ENCODE results near the gene CADPS. TPM values are rescaled to one million over a fixed set of nuclear protein-coding genes. Genes with fewer than 3 reads are reported as not detected.

CADPS gene
- total RNA-seq, 2 experiments from 2014 or later, result 61.3 to 68.6 TPM

GRCh38 chr3:62600033-62600432 is 275.2 kb downstream of the CADPS start:
- H3K4me2 ChIP-seq (ENCODE audit: low read length), result no peak overlapping the region
- H3K9me3 ChIP-seq (ENCODE audit: low read length), result no peaks in the 10 kb centered on the region
- no peak for DNase-seq (ENCODE audit: low spot score)
- H3K4me1 ChIP-seq (ENCODE audit: insufficient read depth, low read length, poor library complexity, severe bottlenecking), result no peaks in the 10 kb centered on the region
- no peak overlapping the region for H2AFZ ChIP-seq (ENCODE audit: low read length)
- no peak overlapping the region for H3K4me3 ChIP-seq (ENCODE audit: low read depth, low read length, poor library complexity, severe bottlenecking)
- no peaks in the 10 kb centered on the region for H4K20me1 ChIP-seq (ENCODE audit: insufficient read depth, low read length)
- H3K79me2 ChIP-seq (ENCODE audit: insufficient read depth, low read depth, low read length), result no peaks in the 10 kb centered on the region
- H3K36me3 ChIP-seq (ENCODE audit: insufficient read depth, low read length), result no peaks in the 10 kb centered on the region
- intact Hi-C loops (cut with micrococcal nuclease; ENCODE audit: unreplicated experiment), result no loop called here
- no peaks in the 10 kb centered on the region for H3K9me2 ChIP-seq (ENCODE audit: insufficient read depth, low read length)
- BruUV-seq (replicated peaks), result no TSS peak
- CTCF ChIA-PET (ENCODE audit: unreplicated experiment), result no interaction called here
- H3K27ac ChIP-seq (ENCODE audit: low read depth, low read length, poor library complexity, severe bottlenecking), result no peak overlapping the region
- POLR2A ChIA-PET, result no interaction called here
- TF ChIP-seq CTCF (conservative IDR thresholded peaks at IDR 0.05; ENCODE audit: low read length), result no peak
- TF ChIP-seq EZH2phosphoT487 (IDR thresholded peaks at IDR 0.05; ENCODE audit: borderline replicate concordance, low read depth, low read length), result no peak

- H4K20me1 ChIP-seq (ENCODE audit: insufficient read depth, low read length), result no peaks in the 10 kb centered on the region
- no peak overlapping the region for H3K27ac ChIP-seq (ENCODE audit: low read depth, low read length, poor library complexity, severe bottlenecking)
- no TSS peak for BruUV-seq (replicated peaks)
- POLR2A ChIA-PET, result interaction anchor here (0.6 to 1.2 kb wide), 4 partner anchors 9 to 634 kb away, joined by 3 to 6 read pairs (median 4); no protein-coding TSS in a partner anchor
- CTCF ChIA-PET (ENCODE audit: unreplicated experiment), result no interaction called here
- no peaks in the 10 kb centered on the region for H3K9me2 ChIP-seq (ENCODE audit: insufficient read depth, low read length)
- no peak overlapping the region for H2AFZ ChIP-seq (ENCODE audit: low read length)
- intact Hi-C loops (cut with micrococcal nuclease; ENCODE audit: unreplicated experiment), result no loop called here
- no peak overlapping the region for H3K4me3 ChIP-seq (ENCODE audit: low read depth, low read length, poor library complexity, severe bottlenecking)
- H3K9me3 ChIP-seq (ENCODE audit: low read length), result no peaks in the 10 kb centered on the region
- H3K4me1 ChIP-seq (ENCODE audit: insufficient read depth, low read length, poor library complexity, severe bottlenecking), result no peaks in the 10 kb centered on the region
- no peaks in the 10 kb centered on the region for H3K36me3 ChIP-seq (ENCODE audit: insufficient read depth, low read length)
- TF ChIP-seq CTCF (conservative IDR thresholded peaks at IDR 0.05; ENCODE audit: low read length) (no peak), EZH2phosphoT487 (IDR thresholded peaks at IDR 0.05; ENCODE audit: borderline replicate concordance, low read depth, low read length) (no peak)
- DNase-seq (ENCODE audit: low spot score), result no peak
- H3K79me2 ChIP-seq (ENCODE audit: insufficient read depth, low read depth, low read length), result no peaks in the 10 kb centered on the region
- no peak overlapping the region for H3K4me2 ChIP-seq (ENCODE audit: low read length)
Observed at GRCh38 chr3:62597491-62597890, 277.7 kb downstream of the CADPS start.

- intact Hi-C loops (cut with micrococcal nuclease; ENCODE audit: unreplicated experiment), result no loop called here
- Histone ChIP-seq H3K36me3 (ENCODE audit: insufficient read depth, low read length) (no peaks in the 10 kb centered on the region), H3K4me3 (ENCODE audit: low read depth, low read length, poor library complexity, severe bottlenecking) (no peak overlapping the region), H3K4me1 (ENCODE audit: insufficient read depth, low read length, poor library complexity, severe bottlenecking) (no peaks in the 10 kb centered on the region), H2AFZ (ENCODE audit: low read length) (no peak overlapping the region), H3K9me2 (ENCODE audit: insufficient read depth, low read length) (no peaks in the 10 kb centered on the region), H3K4me2 (ENCODE audit: low read length) (no peak overlapping the region), H4K20me1 (ENCODE audit: insufficient read depth, low read length) (no peaks in the 10 kb centered on the region), H3K27ac (ENCODE audit: low read depth, low read length, poor library complexity, severe bottlenecking) (no peak overlapping the region), H3K79me2 (ENCODE audit: insufficient read depth, low read depth, low read length) (no peaks in the 10 kb centered on the region), H3K9me3 (ENCODE audit: low read length) (no peaks in the 10 kb centered on the region)
- no TSS peak for BruUV-seq (replicated peaks)
- TF ChIP-seq EZH2phosphoT487 (IDR thresholded peaks at IDR 0.05; ENCODE audit: borderline replicate concordance, low read depth, low read length), result no peak
- TF ChIP-seq CTCF (conservative IDR thresholded peaks at IDR 0.05; ENCODE audit: low read length), result no peak
- POLR2A ChIA-PET, result no interaction called here
- DNase-seq (ENCODE audit: low spot score), result no peak
- CTCF ChIA-PET (ENCODE audit: unreplicated experiment), result no interaction called here
Observed at GRCh38 chr3:62592408-62592807, 282.8 kb downstream of the CADPS start.

All from OCI-LY7 (cell line).